ENCODE data around the gene PPP1R15B. TPM values are rescaled to one million over a fixed set of nuclear protein-coding genes. Genes with fewer than 3 reads are reported as not detected.

Gene PPP1R15B
- polyA plus RNA-seq, 1 experiment, result 24.6 TPM

DNA sequence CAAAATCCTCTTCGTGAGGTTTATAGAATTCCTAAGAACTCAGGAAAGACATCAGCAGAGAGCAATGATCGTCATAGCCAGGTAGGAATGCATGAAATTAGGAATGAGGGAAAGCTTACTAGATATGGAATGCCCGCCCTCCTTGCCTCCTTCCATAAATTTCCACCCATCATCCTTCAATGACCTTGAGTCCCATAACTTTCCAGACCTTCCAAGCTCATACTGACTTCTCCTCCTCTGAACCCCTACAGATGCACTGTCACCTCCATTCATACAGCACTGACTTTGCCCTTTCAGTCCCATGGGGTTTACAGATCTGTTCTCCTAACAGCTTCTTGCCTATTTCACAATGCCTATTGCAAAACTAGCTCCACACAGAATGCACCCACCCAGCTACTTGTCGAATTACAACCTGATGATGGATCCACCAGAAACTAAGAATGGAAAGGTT lies 23.8 kb upstream of the PPP1R15B start:
- H3K27me3 ChIP-seq (ENCODE audit: control insufficient read depth, insufficient read depth, low read length), result no peaks in the 10 kb centered on the region
- POLR2A ChIA-PET, result no interaction called here
- H3K36me3 ChIP-seq (ENCODE audit: control insufficient read depth, insufficient read depth, low read length), result no peaks in the 10 kb centered on the region; the same call in 1 of the 2 replicates
- no peak for DNase-seq (ENCODE audit: low read depth)
- no peak overlapping the region for H3K4me3 ChIP-seq (ENCODE audit: low read depth, low read length)
- TF ChIP-seq, protein P1, sequence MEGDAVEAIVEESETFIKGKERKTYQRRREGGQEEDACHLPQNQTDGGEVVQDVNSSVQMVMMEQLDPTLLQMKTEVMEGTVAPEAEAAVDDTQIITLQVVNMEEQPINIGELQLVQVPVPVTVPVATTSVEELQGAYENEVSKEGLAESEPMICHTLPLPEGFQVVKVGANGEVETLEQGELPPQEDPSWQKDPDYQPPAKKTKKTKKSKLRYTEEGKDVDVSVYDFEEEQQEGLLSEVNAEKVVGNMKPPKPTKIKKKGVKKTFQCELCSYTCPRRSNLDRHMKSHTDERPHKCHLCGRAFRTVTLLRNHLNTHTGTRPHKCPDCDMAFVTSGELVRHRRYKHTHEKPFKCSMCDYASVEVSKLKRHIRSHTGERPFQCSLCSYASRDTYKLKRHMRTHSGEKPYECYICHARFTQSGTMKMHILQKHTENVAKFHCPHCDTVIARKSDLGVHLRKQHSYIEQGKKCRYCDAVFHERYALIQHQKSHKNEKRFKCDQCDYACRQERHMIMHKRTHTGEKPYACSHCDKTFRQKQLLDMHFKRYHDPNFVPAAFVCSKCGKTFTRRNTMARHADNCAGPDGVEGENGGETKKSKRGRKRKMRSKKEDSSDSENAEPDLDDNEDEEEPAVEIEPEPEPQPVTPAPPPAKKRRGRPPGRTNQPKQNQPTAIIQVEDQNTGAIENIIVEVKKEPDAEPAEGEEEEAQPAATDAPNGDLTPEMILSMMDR (IDR thresholded peaks at IDR 0.05; ENCODE audit: insufficient read depth, low read depth, low read length), result no peak
- CTCF ChIA-PET, result interaction anchor here (1.0 to 5.7 kb wide), 8 partner anchors 9 to 68 kb away, joined by 3 to 33 read pairs (median 6); no protein-coding TSS in a partner anchor

DNA sequence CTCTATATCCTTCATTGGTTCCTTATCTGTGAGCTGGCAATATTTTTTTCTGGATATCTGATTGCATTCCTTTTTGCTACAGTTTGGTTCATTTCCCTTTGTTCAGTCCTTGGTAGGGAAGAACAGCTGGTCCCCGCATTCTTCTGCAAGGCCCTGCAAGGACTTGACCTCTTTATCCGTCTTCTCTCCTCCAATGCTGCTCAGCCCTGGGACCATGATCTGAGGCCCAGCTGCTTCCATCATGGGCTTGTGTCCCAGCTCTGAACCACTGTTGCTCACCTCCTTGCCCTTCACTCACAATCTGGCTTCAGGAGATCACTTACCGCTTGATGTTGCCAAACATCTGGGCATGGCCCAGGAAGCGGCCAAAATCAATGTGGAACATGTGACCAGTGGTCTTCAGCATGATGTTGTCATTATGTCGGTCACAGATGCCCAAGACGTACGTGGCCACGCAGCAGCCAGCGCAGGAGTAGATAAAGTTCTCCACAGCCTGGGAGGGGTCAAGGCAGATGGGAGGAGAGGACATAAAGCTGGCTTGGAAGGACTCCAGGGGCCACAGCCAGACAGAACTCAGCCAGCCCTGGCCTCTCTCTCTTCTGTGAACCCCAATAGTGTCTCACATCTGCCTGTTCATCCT lies 22.6 kb upstream of the PPP1R15B start:
- Histone ChIP-seq H3K4me3 (ENCODE audit: low read depth, low read length) (no peak overlapping the region), H3K27me3 (ENCODE audit: control insufficient read depth, insufficient read depth, low read length) (no peaks in the 10 kb centered on the region), H3K36me3 (ENCODE audit: control insufficient read depth, insufficient read depth, low read length) (no peaks in the 10 kb centered on the region; the same call in 1 of the 2 replicates)
- DNase-seq (ENCODE audit: low read depth), result no peak
- TF ChIP-seq, protein P1 (IDR thresholded peaks at IDR 0.05; ENCODE audit: insufficient read depth, low read depth, low read length), result no peak
- CTCF ChIA-PET, result interaction anchor here (0.6 to 5.7 kb wide), 8 partner anchors 10 to 373 kb away, joined by 3 to 33 read pairs (median 5); no protein-coding TSS in a partner anchor
- POLR2A ChIA-PET, result no interaction called here

DNA sequence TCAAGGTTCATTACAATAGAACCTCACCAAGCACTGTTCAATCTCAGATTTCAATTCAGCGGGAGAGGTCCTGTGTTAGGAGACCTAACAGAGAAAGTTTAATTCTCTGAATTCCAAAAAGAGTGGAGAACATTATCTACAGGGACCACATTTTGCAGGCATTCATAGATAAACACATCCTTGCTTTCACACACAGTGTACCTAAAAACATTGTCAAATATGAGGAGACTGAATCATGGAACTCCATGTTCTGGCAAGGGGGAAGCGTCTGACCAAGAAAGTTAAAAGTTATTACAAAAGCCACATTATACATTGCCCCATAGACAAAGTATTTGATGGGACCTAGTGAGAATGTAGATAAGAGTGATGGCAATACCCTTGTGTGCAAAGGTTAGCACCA lies 21.1 kb upstream of the PPP1R15B start:
- DNase-seq (ENCODE audit: low read depth), result no peak
- Histone ChIP-seq H3K36me3 (ENCODE audit: control insufficient read depth, insufficient read depth, low read length) (no peaks in the 10 kb centered on the region; the same call in 1 of the 2 replicates), H3K27me3 (ENCODE audit: control insufficient read depth, insufficient read depth, low read length) (no peaks in the 10 kb centered on the region), H3K4me3 (ENCODE audit: low read depth, low read length) (no peak overlapping the region)
- TF ChIP-seq, protein P1 (IDR thresholded peaks at IDR 0.05; ENCODE audit: insufficient read depth, low read depth, low read length), result no peak
- ChIA-PET POLR2A (no interaction called here), CTCF (interaction anchor here (2.3 to 4.8 kb wide), 11 partner anchors 10 to 73 kb away, joined by 6 to 44 read pairs (median 25); partner anchors contain the start of gene PIK3C2B)

DNA sequence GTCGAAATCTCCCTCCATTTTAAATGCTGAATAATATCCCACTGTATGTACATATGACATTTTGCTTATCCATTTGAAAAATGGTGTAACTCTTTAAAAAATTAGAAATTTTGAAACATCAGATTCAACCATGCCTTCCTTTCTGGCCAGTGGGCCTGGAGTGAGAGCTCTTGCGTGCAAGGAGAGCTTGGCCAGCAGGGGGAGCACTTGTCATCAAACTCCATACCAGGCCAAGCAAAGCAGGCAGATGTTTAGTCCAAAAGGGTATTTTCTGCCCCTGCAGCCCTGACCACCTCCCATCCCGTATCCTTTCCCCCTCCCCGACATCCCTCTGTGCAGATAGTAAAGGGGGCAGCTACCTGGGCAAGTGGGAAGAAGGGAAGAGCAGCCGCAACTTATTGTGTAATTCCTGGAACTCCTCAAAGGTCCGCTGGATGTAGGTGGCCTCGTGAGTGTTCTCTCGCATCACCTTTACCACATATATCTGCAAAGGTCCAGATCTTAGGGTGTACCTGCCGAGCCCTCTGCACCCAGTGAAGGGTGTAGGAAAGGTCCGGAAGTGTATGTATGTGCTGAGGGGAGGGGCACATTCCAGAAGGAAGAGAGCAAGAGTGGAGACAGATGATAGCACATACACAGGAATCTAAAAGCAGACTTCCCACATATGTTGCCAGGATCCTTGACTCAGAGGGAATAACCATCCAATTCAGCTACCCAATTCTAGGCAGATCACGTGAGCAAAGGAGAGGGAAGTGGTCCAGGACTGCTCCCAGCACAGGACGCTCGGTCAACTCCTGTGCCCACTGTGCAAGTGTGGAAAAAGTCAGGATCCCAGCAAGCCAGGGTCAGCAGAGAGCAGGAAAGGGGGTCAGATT lies 19.9 kb upstream of the PPP1R15B start:
- ChIA-PET POLR2A (no interaction called here), CTCF (interaction anchor here (0.6 to 4.8 kb wide), 29 partner anchors 8 to 938 kb away, joined by 3 to 44 read pairs (median 5); partner anchors contain the start of gene PIK3C2B)
- H3K4me3 ChIP-seq (ENCODE audit: low read depth, low read length), result no peak overlapping the region
- no peaks in the 10 kb centered on the region for H3K27me3 ChIP-seq (ENCODE audit: control insufficient read depth, insufficient read depth, low read length)
- TF ChIP-seq, protein P1 (IDR thresholded peaks at IDR 0.05; ENCODE audit: insufficient read depth, low read depth, low read length), result peak; percentile 94
- H3K36me3 ChIP-seq (ENCODE audit: control insufficient read depth, insufficient read depth, low read length), result no peaks in the 10 kb centered on the region; the same call in 1 of the 2 replicates
- DNase-seq (ENCODE audit: low read depth), result no peak

DNA sequence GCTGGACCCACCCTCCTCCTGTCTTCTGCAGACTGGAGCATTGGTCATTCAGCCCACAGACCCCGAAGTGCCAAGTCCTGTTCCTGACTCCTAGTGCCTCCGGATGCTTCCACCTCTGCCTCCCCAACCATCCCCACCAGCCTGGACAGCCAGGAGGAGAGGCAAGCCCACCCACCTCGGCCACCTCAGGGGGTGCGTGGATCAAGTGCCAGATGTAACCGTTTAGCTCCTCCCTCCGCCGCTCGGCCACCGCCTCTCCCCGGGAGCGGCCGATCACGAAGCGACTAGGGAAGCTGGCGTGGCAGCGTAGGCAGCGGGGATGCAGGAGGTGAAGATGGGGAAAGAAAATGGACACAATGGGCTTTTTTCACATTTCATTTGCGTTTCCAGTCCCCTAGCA lies 18.1 kb upstream of the PPP1R15B start:
- no peaks in the 10 kb centered on the region; the same call in 1 of the 2 replicates for H3K36me3 ChIP-seq (ENCODE audit: control insufficient read depth, insufficient read depth, low read length)
- no peak for DNase-seq (ENCODE audit: low read depth)
- CTCF ChIA-PET, result interaction anchor here (1.4 to 4.8 kb wide), 6 partner anchors 11 to 76 kb away, joined by 4 to 44 read pairs (median 36); partner anchors contain the start of gene PIK3C2B
- H3K4me3 ChIP-seq (ENCODE audit: low read depth, low read length), result no peak overlapping the region
- no peaks in the 10 kb centered on the region for H3K27me3 ChIP-seq (ENCODE audit: control insufficient read depth, insufficient read depth, low read length)
- TF ChIP-seq, protein P1 (IDR thresholded peaks at IDR 0.05; ENCODE audit: insufficient read depth, low read depth, low read length), result no peak
- POLR2A ChIA-PET, result no interaction called here
